ENCODE results near the gene SLC35B2. TPM values are rescaled to one million over a fixed set of nuclear protein-coding genes. Genes with fewer than 3 reads are reported as not detected.
A peak's percentile ranks its signal among the peaks of the same experiment; 100 is the strongest.

Gene SLC35B2
- total and polyA plus RNA-seq, 9 of the 15 experiments (the other 6 are each of a cell fraction or from before 2014, with no cell fraction given), result 14.5 to 59.1 (median 47.1) TPM

GRCh38 chr6:44237021-44237812 lies 20.1 kb downstream of the SLC35B2 start (continued):
- peak; percentile 23; the same call in 1 of the 2 replicates for TF ChIP-seq USF1 (CRISPR knock-in tag; IDR thresholded peaks at IDR 0.05)
- peak; percentile 77 for TF ChIP-seq JUND (IDR thresholded peaks at IDR 0.05; ENCODE audit: borderline replicate concordance, low read depth, low read length)
- no peak; the same call in 1 of the 3 replicates for TF ChIP-seq JUND (tag; IDR thresholded peaks at IDR 0.05; ENCODE audit: borderline replicate concordance, low read depth, low read length)
- TF ChIP-seq DEAF1 (CRISPR knock-in tag; IDR thresholded peaks at IDR 0.05), result no peak
- TF ChIP-seq TSHZ1 (CRISPR knock-in tag; IDR thresholded peaks at IDR 0.05), result no peak
- TF ChIP-seq MEIS2 (IDR thresholded peaks at IDR 0.05; ENCODE audit: partially characterized antibody), result peak; percentile 48
- TF ChIP-seq FOXA1 (IDR thresholded peaks at IDR 0.05; ENCODE audit: borderline replicate concordance), result peak; percentile 53; the same call in 1 of the 2 replicates
- TF ChIP-seq ZBTB17 (CRISPR knock-in tag; IDR thresholded peaks at IDR 0.05), result no peak
- 0 out of 2 replicates have a peak, but pooled peaks have one; percentile 15 for TF ChIP-seq ZBED1 (IDR thresholded peaks at IDR 0.05)
- no peak for TF ChIP-seq SMAD4 (CRISPR knock-in tag; conservative IDR thresholded peaks at IDR 0.05)
- TF ChIP-seq FUS (optimal IDR thresholded peaks at IDR 0.05; ENCODE audit: low read depth, low read length), result no peak
- TF ChIP-seq ZNF589 (CRISPR knock-in tag; IDR thresholded peaks at IDR 0.05; ENCODE audit: low read depth), result no peak
- TF ChIP-seq SIN3A (IDR thresholded peaks at IDR 0.05; ENCODE audit: borderline replicate concordance in 2 of 2, control insufficient read depth in 1 of 2, low read depth in 2 of 2, low read length in 2 of 2), result peak in 1 of 2 experiments; percentile 51; a peak in 2 of 4 replicates
- 0 out of 2 replicates have a peak, but pooled peaks have one; percentile 10 for TF ChIP-seq POLR2AphosphoS5 (IDR thresholded peaks at IDR 0.05; ENCODE audit: control insufficient read depth, insufficient read depth, low read depth, low read length)
- peak; percentile 94 for TF ChIP-seq MYNN (IDR thresholded peaks at IDR 0.05)
- TF ChIP-seq MYNN (CRISPR knock-in tag; IDR thresholded peaks at IDR 0.05), result no peak
- 0 out of 2 replicates have a peak, but pooled peaks have one; percentile 19 for TF ChIP-seq HDGF (IDR thresholded peaks at IDR 0.05)
- no peak for TF ChIP-seq KHSRP (IDR thresholded peaks at IDR 0.05)
- TF ChIP-seq ZBTB33 (CRISPR knock-in tag; IDR thresholded peaks at IDR 0.05), result peak; percentile 69; the same call in 1 of the 2 replicates
- peak in 1 of 2 experiments; percentile 22; a peak in 1 of 4 replicates for TF ChIP-seq NRF1 (conservative IDR thresholded peaks at IDR 0.05 in 1 of 2, IDR thresholded peaks at IDR 0.05 in 1 of 2)

Measured in K562 (cell line).